Osteocyte (in vitro differentiated cells): ENCODE data around the gene CCDC116. TPM values are rescaled to one million over a fixed set of nuclear protein-coding genes. Genes with fewer than 3 reads are reported as not detected.
"Not testable (repeated sequence)": the region's sequence is repeated elsewhere in the genome, so short reads cannot be mapped to it uniquely, and the experiment has no call there.

ENCODE experiments used
- DNase-seq: peaks from one replicate; pipeline ENCODE4 v3.0.0; 2021; ENCODE audit warnings: mixed read lengths; ENCODE audit not compliant: unreplicated experiment; ENCODE audit errors: extremely low spot score
- H3K27ac Mint-ChIP-seq: one replicate; pipeline ENCODE4 v1.8.0; 2021; ENCODE audit warnings: mild to moderate bottlenecking, mixed read lengths; ENCODE audit not compliant: unreplicated experiment
- H3K27me3 Mint-ChIP-seq: one replicate; pipeline ENCODE4 v1.8.0; 2021; ENCODE audit warnings: mixed read lengths; ENCODE audit not compliant: unreplicated experiment
- H3K36me3 Mint-ChIP-seq: one replicate; pipeline ENCODE4 v1.8.0; 2021; ENCODE audit warnings: mixed read lengths; ENCODE audit not compliant: unreplicated experiment
- H3K4me1 Mint-ChIP-seq: one replicate; pipeline ENCODE4 v1.8.0; 2021; ENCODE audit warnings: mixed read lengths; ENCODE audit not compliant: unreplicated experiment
- H3K4me3 Mint-ChIP-seq: one replicate; pipeline ENCODE4 v1.8.0; 2021; ENCODE audit warnings: mild to moderate bottlenecking, moderate library complexity, mixed read lengths; ENCODE audit not compliant: unreplicated experiment
- H3K9me3 Mint-ChIP-seq: one replicate; pipeline ENCODE4 v1.8.0; 2021; ENCODE audit warnings: mixed read lengths; ENCODE audit not compliant: unreplicated experiment
- total RNA-seq: library from RNA; stranded (reverse); gene quantifications from 2 replicates; pipeline ENCODE4 v1.2.1, GENCODE V29; 2021
- TF ChIP-seq, protein P1 (sequence below): fragments of 200-600 bp; sonication (generic); IDR thresholded peaks from 2 replicates; pipeline ENCODE4 v1.5.0; 2021; ENCODE audit warnings: antibody characterized with exemption, mild to moderate bottlenecking, moderate library complexity

CCDC116 gene
- total RNA-seq, 1 donor from 2014 or later: 0.59 TPM

DNA sequence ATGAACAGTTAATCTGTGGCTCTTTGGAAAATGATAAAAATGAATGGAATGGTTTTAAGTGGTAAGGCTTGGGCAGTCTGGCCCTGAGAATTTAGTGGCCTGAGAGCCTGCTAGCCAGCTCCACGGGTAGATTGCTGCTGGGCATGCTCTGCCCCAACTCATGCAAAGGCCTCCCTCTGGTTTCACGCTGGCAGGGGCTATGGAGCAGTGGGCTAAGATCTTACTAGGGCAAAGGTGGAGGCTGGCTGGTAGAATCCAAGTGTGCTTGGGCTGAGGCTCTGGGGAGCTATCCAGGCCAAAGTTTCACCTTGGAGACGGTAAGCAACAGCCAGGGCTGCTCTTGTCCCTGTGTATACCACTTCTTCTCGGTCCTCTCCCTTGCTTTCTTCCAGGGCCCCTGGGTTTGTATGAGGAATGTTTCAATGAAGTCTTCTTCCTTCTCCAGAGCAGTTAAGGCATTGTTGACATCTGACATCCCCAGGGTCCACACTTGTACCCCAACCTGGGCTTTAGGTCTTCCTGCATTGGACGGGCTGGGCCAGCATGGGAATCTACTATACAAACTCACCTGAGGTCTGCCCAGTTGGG is 37.6 kb upstream of the CCDC116 start:
- H3K4me1 Mint-ChIP-seq: peaks cover 17% of the 10 kb centered on the region
- no peak overlapping the region for H3K27ac Mint-ChIP-seq
- no peaks in the 10 kb centered on the region for H3K27me3 Mint-ChIP-seq
- H3K4me3 Mint-ChIP-seq: no peak overlapping the region
- peaks cover 35% of the 10 kb centered on the region for H3K36me3 Mint-ChIP-seq
- TF ChIP-seq, protein P1, sequence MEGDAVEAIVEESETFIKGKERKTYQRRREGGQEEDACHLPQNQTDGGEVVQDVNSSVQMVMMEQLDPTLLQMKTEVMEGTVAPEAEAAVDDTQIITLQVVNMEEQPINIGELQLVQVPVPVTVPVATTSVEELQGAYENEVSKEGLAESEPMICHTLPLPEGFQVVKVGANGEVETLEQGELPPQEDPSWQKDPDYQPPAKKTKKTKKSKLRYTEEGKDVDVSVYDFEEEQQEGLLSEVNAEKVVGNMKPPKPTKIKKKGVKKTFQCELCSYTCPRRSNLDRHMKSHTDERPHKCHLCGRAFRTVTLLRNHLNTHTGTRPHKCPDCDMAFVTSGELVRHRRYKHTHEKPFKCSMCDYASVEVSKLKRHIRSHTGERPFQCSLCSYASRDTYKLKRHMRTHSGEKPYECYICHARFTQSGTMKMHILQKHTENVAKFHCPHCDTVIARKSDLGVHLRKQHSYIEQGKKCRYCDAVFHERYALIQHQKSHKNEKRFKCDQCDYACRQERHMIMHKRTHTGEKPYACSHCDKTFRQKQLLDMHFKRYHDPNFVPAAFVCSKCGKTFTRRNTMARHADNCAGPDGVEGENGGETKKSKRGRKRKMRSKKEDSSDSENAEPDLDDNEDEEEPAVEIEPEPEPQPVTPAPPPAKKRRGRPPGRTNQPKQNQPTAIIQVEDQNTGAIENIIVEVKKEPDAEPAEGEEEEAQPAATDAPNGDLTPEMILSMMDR: no peak
- no peak for DNase-seq
- no peaks in the 10 kb centered on the region for H3K9me3 Mint-ChIP-seq

DNA sequence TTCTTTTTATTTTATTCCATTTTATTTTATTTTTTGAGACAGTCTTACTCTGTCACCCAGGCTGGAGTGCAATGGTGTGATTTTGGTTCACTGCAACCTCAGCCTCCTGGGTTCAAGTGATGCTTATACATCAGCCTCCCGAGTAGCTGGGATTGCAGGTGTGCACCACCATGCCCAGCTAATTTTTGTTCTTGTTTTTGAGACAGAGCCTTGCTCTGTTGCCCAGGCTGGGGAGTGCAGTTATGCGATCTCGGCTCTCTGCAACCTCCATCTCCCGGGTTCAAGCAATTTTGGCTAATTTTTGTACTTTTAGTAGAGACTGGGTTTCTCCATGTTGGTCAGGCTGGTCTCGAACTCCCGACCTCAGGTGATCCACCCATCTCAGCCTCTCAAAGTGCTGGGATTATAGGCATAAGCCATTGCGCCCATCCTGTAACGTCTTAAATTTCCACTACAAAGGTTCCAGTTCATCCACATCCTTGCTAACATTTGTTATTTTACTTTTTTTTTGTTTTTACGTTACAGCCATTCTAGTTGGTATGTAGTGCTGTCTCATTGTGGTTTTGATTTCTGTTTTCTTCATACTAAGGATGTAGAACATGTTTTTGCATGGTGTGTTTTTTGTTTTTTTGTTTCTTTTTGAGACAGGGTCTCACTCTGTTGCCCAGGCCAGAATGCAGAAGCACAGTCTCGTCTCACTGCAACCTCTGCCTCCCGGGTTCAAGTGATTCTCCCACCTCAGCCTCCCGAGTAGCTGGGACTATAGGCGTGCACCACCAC is 36.0 kb upstream of the CCDC116 start:
- H3K4me1 Mint-ChIP-seq: peaks cover 11% of the 10 kb centered on the region
- not testable (repeated sequence) for H3K9me3 Mint-ChIP-seq, DNase-seq, H3K27ac Mint-ChIP-seq, H3K27me3 Mint-ChIP-seq, H3K4me3 Mint-ChIP-seq
- peaks cover 35% of the 10 kb centered on the region for H3K36me3 Mint-ChIP-seq

GRCh38 chr22:21598302-21598701 is 34.3 kb upstream of the CCDC116 start:
- no peak overlapping the region for H3K4me3 Mint-ChIP-seq
- no peak overlapping the region for H3K27ac Mint-ChIP-seq
- peaks cover 7% of the 10 kb centered on the region for H3K4me1 Mint-ChIP-seq
- H3K36me3 Mint-ChIP-seq: peaks cover 38% of the 10 kb centered on the region
- TF ChIP-seq, protein P1: no peak
- no peaks in the 10 kb centered on the region for H3K27me3 Mint-ChIP-seq
- no peaks in the 10 kb centered on the region for H3K9me3 Mint-ChIP-seq
- DNase-seq: no peak

- H3K9me3 Mint-ChIP-seq: no peaks in the 10 kb centered on the region
- TF ChIP-seq, protein P1: no peak
- H3K4me3 Mint-ChIP-seq: no peak overlapping the region
- peaks cover 28% of the 10 kb centered on the region for H3K36me3 Mint-ChIP-seq
- H3K27ac Mint-ChIP-seq: peak overlapping the region; percentile 5
- peaks cover 7% of the 10 kb centered on the region for H3K4me1 Mint-ChIP-seq
- H3K27me3 Mint-ChIP-seq: no peaks in the 10 kb centered on the region
- no peak for DNase-seq
Measured at GRCh38 chr22:21599053-21599893, 33.3 kb upstream of the CCDC116 start.

- H3K36me3 Mint-ChIP-seq: peaks cover 13% of the 10 kb centered on the region
- TF ChIP-seq, protein P1: no peak
- no peaks in the 10 kb centered on the region for H3K27me3 Mint-ChIP-seq
- no peaks in the 10 kb centered on the region for H3K9me3 Mint-ChIP-seq
- peaks cover 14% of the 10 kb centered on the region for H3K4me1 Mint-ChIP-seq
- H3K4me3 Mint-ChIP-seq: no peak overlapping the region
- no peak overlapping the region for H3K27ac Mint-ChIP-seq
- no peak for DNase-seq
Measured at GRCh38 chr22:21602579-21602978, 30.0 kb upstream of the CCDC116 start.
